Measurements from ENCODE around the gene DNAJC5.

The DNAJC5 gene

DNA sequence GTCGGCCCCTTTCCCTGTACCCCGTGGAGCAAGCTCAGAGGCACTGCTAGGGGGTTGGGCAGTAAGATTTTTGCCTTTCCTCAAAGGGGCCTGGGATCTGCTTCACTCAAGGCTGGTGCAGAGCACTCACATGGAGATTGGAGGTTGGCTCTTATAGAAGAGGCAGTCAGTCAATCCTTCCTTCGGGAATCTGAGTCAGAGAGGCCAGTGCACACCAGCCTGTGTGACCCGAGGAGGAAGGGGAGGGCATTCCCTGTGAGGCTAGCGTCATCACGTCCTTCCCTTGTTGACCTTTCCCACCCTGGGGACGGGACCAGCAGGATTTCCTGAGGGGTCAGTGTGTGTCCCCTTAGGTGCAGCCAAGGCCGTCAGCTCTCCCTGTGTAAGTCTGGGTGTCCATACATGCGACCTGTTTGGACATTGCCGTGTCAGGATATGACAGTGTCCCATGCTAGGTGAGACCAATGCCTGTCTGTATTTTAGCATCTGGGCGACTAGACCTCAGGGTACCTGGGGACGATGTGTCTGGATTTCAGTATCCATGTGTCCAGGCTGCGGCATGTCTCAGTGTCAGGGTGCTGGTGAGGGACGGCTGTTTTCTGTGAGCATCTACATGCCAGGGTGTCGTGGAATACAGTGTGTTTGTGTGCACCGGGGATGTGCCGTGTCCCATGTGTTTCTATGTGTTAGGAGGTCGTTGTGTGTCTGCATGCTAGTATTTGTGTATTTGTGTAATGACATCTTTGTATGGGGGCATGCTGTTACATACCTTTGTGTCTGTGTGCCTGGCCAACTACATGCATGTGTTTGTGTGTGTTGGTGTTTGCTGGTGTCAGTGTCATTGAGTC lies 77.6 kb downstream of the DNAJC5 start:
- Histone ChIP-seq H3K27me3 (ENCODE audit: insufficient read depth, low read length) (no peaks in the 10 kb centered on the region), H3K9ac (ENCODE audit: low read length) (no peak overlapping the region), H3K4me1 (ENCODE audit: insufficient read depth, low read length, severe bottlenecking) (peaks cover 19% of the 10 kb centered on the region), H3K79me2 (ENCODE audit: insufficient read depth, low read length) (no peaks in the 10 kb centered on the region), H3K4me2 (ENCODE audit: low read length) (no peak overlapping the region), H4K20me1 (ENCODE audit: insufficient read depth, low read length) (no peaks in the 10 kb centered on the region), H3F3A (ENCODE audit: insufficient read depth, low read length) (no peaks in the 10 kb centered on the region), H3K9me3 (ENCODE audit: low read length) (no peaks in the 10 kb centered on the region), H3K36me3 (ENCODE audit: insufficient read depth, low read length) (peaks cover 10% of the 10 kb centered on the region), H3K27ac (ENCODE audit: low read depth, low read length, poor library complexity, severe bottlenecking) (no peak overlapping the region), H3K4me3 (ENCODE audit: low read depth, low read length, poor library complexity, severe bottlenecking) (no peak overlapping the region), H2AFZ (ENCODE audit: low read length) (no peak overlapping the region), H3K9me2 (ENCODE audit: low read depth, low read length) (no peaks in the 10 kb centered on the region)
- TF ChIP-seq, protein P1, sequence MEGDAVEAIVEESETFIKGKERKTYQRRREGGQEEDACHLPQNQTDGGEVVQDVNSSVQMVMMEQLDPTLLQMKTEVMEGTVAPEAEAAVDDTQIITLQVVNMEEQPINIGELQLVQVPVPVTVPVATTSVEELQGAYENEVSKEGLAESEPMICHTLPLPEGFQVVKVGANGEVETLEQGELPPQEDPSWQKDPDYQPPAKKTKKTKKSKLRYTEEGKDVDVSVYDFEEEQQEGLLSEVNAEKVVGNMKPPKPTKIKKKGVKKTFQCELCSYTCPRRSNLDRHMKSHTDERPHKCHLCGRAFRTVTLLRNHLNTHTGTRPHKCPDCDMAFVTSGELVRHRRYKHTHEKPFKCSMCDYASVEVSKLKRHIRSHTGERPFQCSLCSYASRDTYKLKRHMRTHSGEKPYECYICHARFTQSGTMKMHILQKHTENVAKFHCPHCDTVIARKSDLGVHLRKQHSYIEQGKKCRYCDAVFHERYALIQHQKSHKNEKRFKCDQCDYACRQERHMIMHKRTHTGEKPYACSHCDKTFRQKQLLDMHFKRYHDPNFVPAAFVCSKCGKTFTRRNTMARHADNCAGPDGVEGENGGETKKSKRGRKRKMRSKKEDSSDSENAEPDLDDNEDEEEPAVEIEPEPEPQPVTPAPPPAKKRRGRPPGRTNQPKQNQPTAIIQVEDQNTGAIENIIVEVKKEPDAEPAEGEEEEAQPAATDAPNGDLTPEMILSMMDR (IDR thresholded peaks at IDR 0.05; ENCODE audit: low read length): no peak
- no peak for TF ChIP-seq EZH2 (IDR thresholded peaks at IDR 0.05; ENCODE audit: borderline replicate concordance, low read length)

DNA sequence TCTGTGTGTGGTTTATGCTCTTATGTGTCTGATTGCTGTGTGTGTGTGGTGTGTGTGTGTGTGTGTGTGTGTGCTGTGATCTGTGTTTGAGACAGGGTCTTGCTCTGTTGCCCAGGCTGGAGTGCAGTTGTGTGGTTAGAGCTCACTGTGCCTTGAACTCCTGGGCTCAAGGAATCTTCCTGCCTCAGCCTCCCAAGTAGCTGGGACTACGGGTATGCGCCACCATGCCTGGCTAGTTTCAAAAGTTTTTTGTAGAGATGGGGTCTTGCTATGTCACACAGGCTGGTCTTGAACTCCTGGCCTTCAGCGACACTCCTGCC lies 78.2 kb downstream of the DNAJC5 start:
- Histone ChIP-seq H3K4me2 (ENCODE audit: low read length) (no peak overlapping the region), H3K4me3 (ENCODE audit: low read depth, low read length, poor library complexity, severe bottlenecking) (no peak overlapping the region), H3K4me1 (ENCODE audit: insufficient read depth, low read length, severe bottlenecking) (peaks cover 20% of the 10 kb centered on the region), H3K9me3 (ENCODE audit: low read length) (no peaks in the 10 kb centered on the region), H4K20me1 (ENCODE audit: insufficient read depth, low read length) (no peaks in the 10 kb centered on the region), H3K27ac (ENCODE audit: low read depth, low read length, poor library complexity, severe bottlenecking) (no peak overlapping the region), H3K36me3 (ENCODE audit: insufficient read depth, low read length) (peaks cover 4% of the 10 kb centered on the region), H3K27me3 (ENCODE audit: insufficient read depth, low read length) (no peaks in the 10 kb centered on the region), H3K79me2 (ENCODE audit: insufficient read depth, low read length) (no peaks in the 10 kb centered on the region), H3K9me2 (ENCODE audit: low read depth, low read length) (no peaks in the 10 kb centered on the region), H3F3A (ENCODE audit: insufficient read depth, low read length) (no peaks in the 10 kb centered on the region), H2AFZ (ENCODE audit: low read length) (no peak overlapping the region), H3K9ac (ENCODE audit: low read length) (no peak overlapping the region)
- TF ChIP-seq, protein P1 (IDR thresholded peaks at IDR 0.05; ENCODE audit: low read length): no peak
- TF ChIP-seq EZH2 (IDR thresholded peaks at IDR 0.05; ENCODE audit: borderline replicate concordance, low read length): no peak

GRCh38 chr20:63973636-63974401 lies 78.9 kb downstream of the DNAJC5 start:
- H3K9ac ChIP-seq (ENCODE audit: low read length): no peak overlapping the region
- no peak overlapping the region for H2AFZ ChIP-seq (ENCODE audit: low read length)
- 0 out of 2 replicates have a peak overlapping the region, but pooled peaks have one; percentile 21 for H3K4me2 ChIP-seq (ENCODE audit: low read length)
- no peaks in the 10 kb centered on the region for H3K79me2 ChIP-seq (ENCODE audit: insufficient read depth, low read length)
- no peaks in the 10 kb centered on the region for H3K36me3 ChIP-seq (ENCODE audit: insufficient read depth, low read length)
- TF ChIP-seq, protein P1 (IDR thresholded peaks at IDR 0.05; ENCODE audit: low read length): peak; percentile 98
- TF ChIP-seq EZH2 (IDR thresholded peaks at IDR 0.05; ENCODE audit: borderline replicate concordance, low read length): no peak
- H3K27me3 ChIP-seq (ENCODE audit: insufficient read depth, low read length): no peaks in the 10 kb centered on the region
- H3K27ac ChIP-seq (ENCODE audit: low read depth, low read length, poor library complexity, severe bottlenecking): no peak overlapping the region
- peaks cover 23% of the 10 kb centered on the region for H3K4me1 ChIP-seq (ENCODE audit: insufficient read depth, low read length, severe bottlenecking)
- no peaks in the 10 kb centered on the region for H3K9me2 ChIP-seq (ENCODE audit: low read depth, low read length)
- H3F3A ChIP-seq (ENCODE audit: insufficient read depth, low read length): no peaks in the 10 kb centered on the region
- H4K20me1 ChIP-seq (ENCODE audit: insufficient read depth, low read length): no peaks in the 10 kb centered on the region
- H3K9me3 ChIP-seq (ENCODE audit: low read length): no peaks in the 10 kb centered on the region
- H3K4me3 ChIP-seq (ENCODE audit: low read depth, low read length, poor library complexity, severe bottlenecking): no peak overlapping the region
